ENCODE results near the gene JAK3. TPM values are rescaled to one million over a fixed set of nuclear protein-coding genes. Genes with fewer than 3 reads are reported as not detected.

JAK3 gene
- total and polyA plus RNA-seq, 10 of the 15 experiments (the other 5 are each of a cell fraction or from before 2014, with no cell fraction given): 7.8 to 67.9 (median 33.3) TPM

DNA sequence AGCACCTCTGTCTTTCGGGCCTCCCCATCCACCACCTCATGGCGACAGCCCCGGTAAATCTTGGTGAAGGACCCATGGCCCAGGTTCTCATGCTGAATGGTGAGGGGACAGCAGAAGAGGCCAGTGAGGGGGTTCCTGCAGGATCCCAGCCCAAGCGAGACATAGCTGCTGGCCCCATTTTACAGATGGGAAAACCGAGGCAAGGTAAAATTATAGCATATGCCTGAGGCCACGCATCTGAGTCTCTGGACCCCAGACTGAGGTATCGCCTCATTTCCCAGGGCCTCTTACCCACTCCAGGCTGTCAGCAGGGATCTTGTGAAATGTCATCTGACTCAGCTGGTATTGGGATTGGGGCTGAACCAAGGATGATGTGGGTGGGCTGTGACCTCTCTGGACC, 9.8 kb downstream of the JAK3 start:
- Histone ChIP-seq H3K36me3 (ENCODE audit: control insufficient read depth in 2 of 2, insufficient read depth in 2 of 2, low read length in 1 of 2) (peaks cover 11% of the 10 kb centered on the region in 2 experiments), H3K27ac (ENCODE audit: control insufficient read depth, insufficient read depth) (no peak overlapping the region), H4K20me1 (ENCODE audit: control insufficient read depth, insufficient read depth) (no peaks in the 10 kb centered on the region), H3K4me3 (no peak overlapping the region), H3K4me1 (ENCODE audit: control insufficient read depth, insufficient read depth, low read length) (no peaks in the 10 kb centered on the region), H3K79me2 (ENCODE audit: control insufficient read depth, insufficient read depth, low read length) (no peaks in the 10 kb centered on the region), H3K4me2 (ENCODE audit: control insufficient read depth, insufficient read depth) (no peak overlapping the region), H3K9me3 (replicated peaks; ENCODE audit: control insufficient read depth, insufficient read depth, low read length) (no peaks in the 10 kb centered on the region; the same call in 2 of the 3 replicates), H3K27me3 (replicated peaks in 1 of 2; ENCODE audit: control insufficient read depth in 2 of 2, insufficient read depth in 2 of 2, low read length in 1 of 2) (no peaks in the 10 kb centered on the region), H2AFZ (ENCODE audit: control insufficient read depth, low read depth, low read length) (no peak overlapping the region), H3K9ac (ENCODE audit: control insufficient read depth, insufficient read depth, low read length) (no peak overlapping the region)
- ATAC-seq (no peak), DNase-seq (ENCODE audit: low read depth, low spot score) (no peak), FAIRE-seq (no peak)
- WGBS (ENCODE audit: insufficient coverage, insufficient replicate concordance, low lambda C conversion rate, missing lambda C conversion rate): 96% methylated on average over 7 of the region's 7 CpGs
- no peak for TF ChIP-seq ATF7 (IDR thresholded peaks at IDR 0.05; ENCODE audit: low read depth)
- no peak for TF ChIP-seq ZSCAN29 (IDR thresholded peaks at IDR 0.05)
- RAD21 ChIA-PET (ENCODE audit: unreplicated experiment): no interaction called here
- SMC1A ChIA-PET (ENCODE audit: uncharacterized antibody, unreplicated experiment): no interaction called here
- CTCF ChIA-PET: interaction anchor here (0.5 to 1.1 kb wide), 3 partner anchors 9 to 22 kb away, joined by 3 to 5 read pairs (median 3); partner anchors contain the start of gene RPL18A
- no TSS peak for BruUV-seq (replicated peaks)
- intact Hi-C loops (cut with micrococcal nuclease; ENCODE audit: unreplicated experiment) (no loop called here), in situ Hi-C loops (cut with MboI) (no loop called here)
- POLR2A ChIA-PET: no interaction called here

- ATAC-seq: no peak
- H3K27me3 ChIP-seq (replicated peaks in 1 of 2; ENCODE audit: control insufficient read depth in 2 of 2, insufficient read depth in 2 of 2, low read length in 1 of 2): no peaks in the 10 kb centered on the region
- CTCF ChIA-PET: no interaction called here
- DNase-seq (ENCODE audit: low read depth, low spot score): no peak
- intact Hi-C loops (cut with micrococcal nuclease; ENCODE audit: unreplicated experiment): no loop called here
- H3K27ac ChIP-seq (ENCODE audit: control insufficient read depth, insufficient read depth): no peak overlapping the region
- H3K4me2 ChIP-seq (ENCODE audit: control insufficient read depth, insufficient read depth): no peak overlapping the region
- no peaks in the 10 kb centered on the region for H4K20me1 ChIP-seq (ENCODE audit: control insufficient read depth, insufficient read depth)
- POLR2A ChIA-PET: no interaction called here
- H3K9ac ChIP-seq (ENCODE audit: control insufficient read depth, insufficient read depth, low read length): no peak overlapping the region
- 97% methylated on average over 4 of the region's 4 CpGs for WGBS (ENCODE audit: insufficient coverage, insufficient replicate concordance, low lambda C conversion rate, missing lambda C conversion rate)
- no peaks in the 10 kb centered on the region for H3K79me2 ChIP-seq (ENCODE audit: control insufficient read depth, insufficient read depth, low read length)
- in situ Hi-C loops (cut with MboI): no loop called here
- SMC1A ChIA-PET (ENCODE audit: uncharacterized antibody, unreplicated experiment): no interaction called here
- H3K4me1 ChIP-seq (ENCODE audit: control insufficient read depth, insufficient read depth, low read length): no peaks in the 10 kb centered on the region
- peaks cover 7 to 19% of the 10 kb centered on the region in 2 experiments for H3K36me3 ChIP-seq (ENCODE audit: control insufficient read depth in 2 of 2, insufficient read depth in 2 of 2, low read length in 1 of 2)
- no peak overlapping the region for H3K4me3 ChIP-seq
- FAIRE-seq: no peak
- BruUV-seq (replicated peaks): TSS peak; percentile 59
- RAD21 ChIA-PET (ENCODE audit: unreplicated experiment): no interaction called here
- no peak overlapping the region for H2AFZ ChIP-seq (ENCODE audit: control insufficient read depth, low read depth, low read length)
- H3K9me3 ChIP-seq (replicated peaks; ENCODE audit: control insufficient read depth, insufficient read depth, low read length): no peaks in the 10 kb centered on the region; the same call in 2 of the 3 replicates
- TF ChIP-seq SKIL (IDR thresholded peaks at IDR 0.05; ENCODE audit: low read depth, poor library complexity, severe bottlenecking): no peak
- TF ChIP-seq NFIC (IDR thresholded peaks at IDR 0.05; ENCODE audit: low read depth, low read length): no peak
- no peak for TF ChIP-seq MTA2 (IDR thresholded peaks at IDR 0.05; ENCODE audit: low read depth)
- no peak for TF ChIP-seq RELA (IDR thresholded peaks at IDR 0.05; ENCODE audit: borderline replicate concordance, partially characterized antibody)
- TF ChIP-seq, protein P1, sequence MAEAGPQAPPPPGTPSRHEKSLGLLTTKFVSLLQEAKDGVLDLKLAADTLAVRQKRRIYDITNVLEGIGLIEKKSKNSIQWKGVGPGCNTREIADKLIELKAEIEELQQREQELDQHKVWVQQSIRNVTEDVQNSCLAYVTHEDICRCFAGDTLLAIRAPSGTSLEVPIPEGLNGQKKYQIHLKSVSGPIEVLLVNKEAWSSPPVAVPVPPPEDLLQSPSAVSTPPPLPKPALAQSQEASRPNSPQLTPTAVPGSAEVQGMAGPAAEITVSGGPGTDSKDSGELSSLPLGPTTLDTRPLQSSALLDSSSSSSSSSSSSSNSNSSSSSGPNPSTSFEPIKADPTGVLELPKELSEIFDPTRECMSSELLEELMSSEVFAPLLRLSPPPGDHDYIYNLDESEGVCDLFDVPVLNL (IDR thresholded peaks at IDR 0.05; ENCODE audit: low read depth, low read length): no peak
- no peak for TF ChIP-seq RCOR1 (conservative IDR thresholded peaks at IDR 0.05; ENCODE audit: low read depth, low read length)
- no peak for TF ChIP-seq CHD1 (IDR thresholded peaks at IDR 0.05; ENCODE audit: low read depth, low read length)
- TF ChIP-seq ZNF217 (IDR thresholded peaks at IDR 0.05): no peak
- TF ChIP-seq PBX3 (IDR thresholded peaks at IDR 0.05; ENCODE audit: insufficient replicate concordance, low read depth, low read length): no peak
- no peak for TF ChIP-seq YBX1 (IDR thresholded peaks at IDR 0.05)
- TF ChIP-seq STAT1 (conservative IDR thresholded peaks at IDR 0.05): no peak
- no peak for TF ChIP-seq BRCA1 (IDR thresholded peaks at IDR 0.05; ENCODE audit: low read depth, low read length)
- no peak for TF ChIP-seq MAX (IDR thresholded peaks at IDR 0.05; ENCODE audit: low read depth, low read length)
Observed at GRCh38 chr19:17836530-17836929, 11.3 kb downstream of the JAK3 start.

Measured in GM12878 (cell line).